LNCAP (cell line): ENCODE results near the gene FEM1B.

Source experiments
- CTCF ChIP-seq: fragments of 450-650 bp; IDR thresholded peaks from 2 replicates; pipeline ENCODE4 v1.5.1; 2017; ENCODE audit warnings: mild to moderate bottlenecking

The FEM1B gene

GRCh38 chr15:68300115-68300940, 22.8 kb downstream of the FEM1B start:
- TF ChIP-seq CTCF, result no peak

GRCh38 chr15:68301301-68301700, 23.8 kb downstream of the FEM1B start:
- TF ChIP-seq CTCF, result no peak

- no peak for TF ChIP-seq CTCF
These were observed 25.2 kb downstream of the FEM1B start for GRCh38 chr15:68302729-68303128.

- no peak for TF ChIP-seq CTCF
These were observed 25.6 kb downstream of the FEM1B start for GRCh38 chr15:68303134-68303533.

- TF ChIP-seq CTCF, result no peak
These were observed 26.3 kb downstream of the FEM1B start for GRCh38 chr15:68303560-68304436.

- no peak for TF ChIP-seq CTCF
These were observed 27.2 kb downstream of the FEM1B start for GRCh38 chr15:68304589-68305337.

GRCh38 chr15:68305420-68305871, 27.9 kb downstream of the FEM1B start:
- TF ChIP-seq CTCF, result no peak
